GM13976 (cell line): ENCODE measurements around the gene PGC.

Experiments
- DNase-seq: peaks from one replicate; pipeline ENCODE4 v3.0.0; 2012; ENCODE audit warnings: low spot score
- in situ Hi-C: fragments of 300-500 bp; cut with MboI; formaldehyde crosslinking; loops from one replicate; pipeline ENCODE4 v1.12.0; 2022; ENCODE audit warnings: low sequenced_read_pairs, mixed read lengths, inconsistent platforms; ENCODE audit not compliant: unreplicated experiment
- TF ChIP-seq, protein P1 (sequence below): IDR thresholded peaks from 2 replicates; pipeline ENCODE4 v1.5.1; 2012; ENCODE audit warnings: borderline replicate concordance, mild to moderate bottlenecking; ENCODE audit not compliant: insufficient read depth; ENCODE audit errors: extremely low read depth, missing control alignments, control extremely low read depth

The PGC gene

DNA sequence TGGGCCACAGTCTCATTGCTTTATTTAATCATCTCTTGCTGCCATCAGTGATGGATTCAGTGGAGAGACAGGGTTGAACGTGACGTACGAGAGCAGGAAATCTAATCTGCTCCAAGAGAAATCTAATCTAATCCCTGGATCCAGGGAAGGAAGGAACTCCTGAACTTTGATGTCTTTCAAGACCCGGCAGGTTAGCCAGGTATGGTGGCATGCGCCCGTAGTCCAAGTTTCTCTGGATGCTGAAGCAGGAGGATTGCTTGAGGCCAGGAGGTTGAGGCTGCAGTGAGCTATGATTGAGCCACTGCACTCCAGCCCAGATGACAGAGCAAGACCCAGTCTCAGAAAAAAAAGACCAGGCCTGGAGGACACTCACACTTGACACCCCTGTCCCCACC lies 11.4 kb upstream of the PGC start:
- TF ChIP-seq, protein P1, sequence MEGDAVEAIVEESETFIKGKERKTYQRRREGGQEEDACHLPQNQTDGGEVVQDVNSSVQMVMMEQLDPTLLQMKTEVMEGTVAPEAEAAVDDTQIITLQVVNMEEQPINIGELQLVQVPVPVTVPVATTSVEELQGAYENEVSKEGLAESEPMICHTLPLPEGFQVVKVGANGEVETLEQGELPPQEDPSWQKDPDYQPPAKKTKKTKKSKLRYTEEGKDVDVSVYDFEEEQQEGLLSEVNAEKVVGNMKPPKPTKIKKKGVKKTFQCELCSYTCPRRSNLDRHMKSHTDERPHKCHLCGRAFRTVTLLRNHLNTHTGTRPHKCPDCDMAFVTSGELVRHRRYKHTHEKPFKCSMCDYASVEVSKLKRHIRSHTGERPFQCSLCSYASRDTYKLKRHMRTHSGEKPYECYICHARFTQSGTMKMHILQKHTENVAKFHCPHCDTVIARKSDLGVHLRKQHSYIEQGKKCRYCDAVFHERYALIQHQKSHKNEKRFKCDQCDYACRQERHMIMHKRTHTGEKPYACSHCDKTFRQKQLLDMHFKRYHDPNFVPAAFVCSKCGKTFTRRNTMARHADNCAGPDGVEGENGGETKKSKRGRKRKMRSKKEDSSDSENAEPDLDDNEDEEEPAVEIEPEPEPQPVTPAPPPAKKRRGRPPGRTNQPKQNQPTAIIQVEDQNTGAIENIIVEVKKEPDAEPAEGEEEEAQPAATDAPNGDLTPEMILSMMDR: no peak
- DNase-seq: no peak
- in situ Hi-C loops: loop anchor here (10.0 kb wide), 1 partner anchor 154 kb away; no protein-coding TSS in a partner anchor

DNA sequence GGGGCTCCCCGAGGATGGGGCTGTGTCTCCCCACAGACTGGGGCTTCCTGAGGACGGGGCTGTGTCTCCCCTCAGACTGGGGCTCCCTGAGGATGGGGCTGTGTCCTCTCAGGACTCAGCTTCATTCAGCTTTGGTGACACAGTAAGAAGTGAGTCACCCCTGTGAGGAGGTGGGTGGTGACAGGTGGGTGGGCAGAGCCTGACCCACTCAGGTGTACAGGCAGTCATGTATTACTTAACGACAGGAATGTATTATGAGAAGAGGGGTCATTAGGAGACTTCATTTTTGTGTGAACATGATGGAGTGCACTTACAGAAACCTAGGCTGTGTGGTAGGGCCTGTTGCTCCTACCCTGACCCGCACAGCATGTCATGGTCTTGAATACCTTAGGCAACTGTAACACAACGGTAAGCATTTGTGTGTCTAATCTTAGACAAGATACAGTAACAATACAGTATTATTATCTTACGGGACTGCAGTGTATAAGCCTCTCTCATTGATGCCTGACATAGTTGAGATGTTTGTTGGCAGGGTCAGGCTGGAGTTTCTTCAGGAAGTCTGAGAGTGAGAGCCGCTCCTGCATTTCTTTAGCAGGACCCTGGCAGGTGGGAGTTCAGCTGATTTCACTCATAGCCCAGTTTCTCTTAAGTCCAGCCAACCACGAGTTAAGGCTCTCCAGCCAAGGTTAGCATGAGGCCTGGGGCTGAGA lies 10.9 kb upstream of the PGC start:
- DNase-seq: no peak
- TF ChIP-seq, protein P1: no peak
- in situ Hi-C loops: loop anchor here (10.0 kb wide), 1 partner anchor 153 kb away; no protein-coding TSS in a partner anchor

DNA sequence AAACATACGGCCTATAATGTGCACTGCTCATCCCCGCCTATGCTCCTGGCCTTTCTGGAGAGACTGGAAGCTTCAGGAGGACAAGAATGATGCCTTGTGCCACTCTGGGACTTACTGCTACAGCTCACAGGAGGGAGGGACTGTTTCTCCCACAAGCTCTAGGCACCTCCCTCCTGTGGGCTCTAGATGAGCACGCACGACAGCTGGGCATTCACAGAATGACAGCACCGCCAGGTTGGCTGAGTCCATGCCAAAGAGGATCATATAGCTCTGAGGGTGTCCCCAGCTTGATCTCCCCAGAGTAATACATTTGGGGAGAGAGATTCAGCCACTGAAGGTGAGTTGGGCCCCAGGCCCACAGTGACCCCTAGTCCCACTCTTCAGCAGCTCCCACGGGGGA lies 10.1 kb upstream of the PGC start:
- TF ChIP-seq, protein P1: no peak
- DNase-seq: no peak
- in situ Hi-C loops: loop anchor here (10.0 kb wide), 1 partner anchor 152 kb away; no protein-coding TSS in a partner anchor

DNA sequence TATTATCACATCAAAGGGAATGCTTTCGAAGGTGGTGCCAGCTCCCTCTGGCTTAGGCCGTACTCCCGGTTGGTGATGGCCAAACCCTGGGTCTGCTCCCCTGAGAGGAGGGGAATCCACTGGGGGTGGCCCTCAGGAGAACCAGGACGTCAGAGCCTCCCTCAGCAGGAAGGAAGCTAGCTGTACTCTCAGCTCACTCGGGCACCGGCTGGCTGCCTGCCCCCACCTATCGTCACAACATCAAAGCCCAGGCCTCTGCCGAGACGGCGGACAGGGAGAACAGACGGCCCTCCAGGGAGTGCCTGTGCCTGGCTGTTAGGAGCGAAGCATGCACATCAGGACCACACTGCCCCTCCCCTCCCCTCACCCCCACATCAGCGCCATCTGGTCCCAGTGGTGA lies 9.2 kb upstream of the PGC start:
- in situ Hi-C loops: loop anchor here (10.0 kb wide), 1 partner anchor 152 kb away; no protein-coding TSS in a partner anchor

DNA sequence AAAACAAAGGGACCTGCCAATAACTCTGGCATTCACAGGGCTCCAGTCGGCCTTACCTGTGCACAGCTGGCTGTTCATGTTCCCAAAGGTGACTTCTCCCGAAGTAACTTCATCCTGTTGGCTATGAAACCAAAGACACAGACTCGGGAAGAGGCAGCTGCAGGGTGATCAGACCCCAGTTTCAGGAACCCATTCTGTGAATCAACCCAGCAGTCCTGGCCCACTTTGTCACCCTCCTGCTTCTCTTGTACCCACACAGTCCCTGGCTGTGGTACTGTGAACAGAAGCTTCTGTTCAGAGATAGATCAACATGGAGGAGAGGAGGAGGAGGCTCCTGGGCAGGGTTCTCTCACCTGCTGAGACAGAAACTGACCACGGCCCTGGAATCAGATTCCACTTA lies 8.7 kb upstream of the PGC start:
- in situ Hi-C loops: loop anchor here (10.0 kb wide), 1 partner anchor 151 kb away; no protein-coding TSS in a partner anchor
- TF ChIP-seq, protein P1: no peak
- no peak for DNase-seq

More for the DNA sequence above, 9.2 kb upstream of the PGC start:
- no peak for DNase-seq
- TF ChIP-seq, protein P1: no peak

DNA sequence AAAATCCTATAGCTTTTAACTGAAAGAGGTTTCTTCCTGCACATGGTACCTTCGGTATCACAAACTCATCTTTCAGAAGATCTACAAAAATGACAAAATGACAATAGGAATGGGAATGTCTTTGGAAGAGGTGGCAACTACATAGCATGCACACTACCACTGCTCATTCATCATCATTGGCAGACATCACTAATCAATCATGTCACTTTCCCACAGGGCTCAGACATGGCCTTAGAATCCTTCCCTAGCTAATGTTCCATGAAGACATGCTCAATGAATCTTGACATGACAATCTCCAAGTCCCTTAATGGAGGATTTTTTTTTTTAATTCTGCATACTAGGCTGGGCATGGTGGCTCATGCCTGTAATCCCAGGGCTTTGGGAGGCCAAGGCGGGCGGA lies 3.2 kb upstream of the PGC start:
- in situ Hi-C loops: loop anchor here (10.0 kb wide), 1 partner anchor 146 kb away; no protein-coding TSS in a partner anchor
- no peak for DNase-seq
- TF ChIP-seq, protein P1: no peak
